ENCODE results near the gene DNAI1.
"Not testable (repeated sequence)": the region's sequence is repeated elsewhere in the genome, so short reads cannot be mapped to it uniquely, and the experiment has no call there.

DNAI1 gene

GRCh38 chr9:34446951-34447350 is 11.7 kb upstream of the DNAI1 start:
- H3K27ac ChIP-seq: no peak overlapping the region

GRCh38 chr9:34450644-34451043 is 8.0 kb upstream of the DNAI1 start:
- no peak overlapping the region for H3K27ac ChIP-seq
- DNase-seq (ENCODE audit: low read depth, low spot score): no peak

More at GRCh38 chr9:34446951-34447350, 11.7 kb upstream of the DNAI1 start:
- no peak for DNase-seq (ENCODE audit: low read depth, low spot score)

GRCh38 chr9:34451135-34451534 is 7.5 kb upstream of the DNAI1 start:
- H3K27ac ChIP-seq: no peak overlapping the region
- DNase-seq (ENCODE audit: low read depth, low spot score): no peak

- DNase-seq (ENCODE audit: low read depth, low spot score): no peak
- no peak overlapping the region for H3K27ac ChIP-seq
Observed at GRCh38 chr9:34451545-34451944, 7.1 kb upstream of the DNAI1 start.

GRCh38 chr9:34452568-34452967 is 6.0 kb upstream of the DNAI1 start:
- no peak for DNase-seq (ENCODE audit: low read depth, low spot score)
- H3K27ac ChIP-seq: no peak overlapping the region

- no peak overlapping the region for H3K27ac ChIP-seq
- no peak for DNase-seq (ENCODE audit: low read depth, low spot score)
Observed at GRCh38 chr9:34454571-34455065, 4.0 kb upstream of the DNAI1 start.

- no peak for DNase-seq (ENCODE audit: low read depth, low spot score)
- H3K27ac ChIP-seq: no peak overlapping the region
Observed at GRCh38 chr9:34456151-34456550, 2.5 kb upstream of the DNAI1 start.

- no peak overlapping the region for H3K27ac ChIP-seq
- no peak for DNase-seq (ENCODE audit: low read depth, low spot score)
Observed at GRCh38 chr9:34456746-34457145, 1.9 kb upstream of the DNAI1 start.

GRCh38 chr9:34457266-34458012 is 1.2 kb upstream of the DNAI1 start:
- H3K27ac ChIP-seq: peak overlapping the region; percentile 54
- no peak for DNase-seq (ENCODE audit: low read depth, low spot score)

- no peak overlapping the region for H3K27ac ChIP-seq
- no peak for DNase-seq (ENCODE audit: low read depth, low spot score)
Observed at GRCh38 chr9:34458959-34459340, 345 bp downstream of the DNAI1 start.

GRCh38 chr9:34459356-34459755 is 751 bp downstream of the DNAI1 start:
- no peak overlapping the region for H3K27ac ChIP-seq
- DNase-seq (ENCODE audit: low read depth, low spot score): no peak

- no peak for DNase-seq (ENCODE audit: low read depth, low spot score)
- H3K27ac ChIP-seq: no peak overlapping the region
Observed at GRCh38 chr9:34459941-34460340, 1.3 kb downstream of the DNAI1 start.

- peak; percentile 49 for DNase-seq (ENCODE audit: low read depth, low spot score)
- H3K27ac ChIP-seq: peak overlapping the region; percentile 3
Observed at GRCh38 chr9:34463098-34463900, 4.7 kb downstream of the DNAI1 start.

GRCh38 chr9:34463901-34464232 is 5.3 kb downstream of the DNAI1 start:
- H3K27ac ChIP-seq: no peak overlapping the region
- DNase-seq (ENCODE audit: low read depth, low spot score): no peak

- no peak for DNase-seq (ENCODE audit: low read depth, low spot score)
- H3K27ac ChIP-seq: no peak overlapping the region
Observed at GRCh38 chr9:34464571-34464970, 6.0 kb downstream of the DNAI1 start.

- no peak for DNase-seq (ENCODE audit: low read depth, low spot score)
- H3K27ac ChIP-seq: no peak overlapping the region
Observed at GRCh38 chr9:34465468-34465867, 6.9 kb downstream of the DNAI1 start.

GRCh38 chr9:34475097-34475496 is 16.5 kb downstream of the DNAI1 start:
- no peak overlapping the region for H3K27ac ChIP-seq
- no peak for DNase-seq (ENCODE audit: low read depth, low spot score)

GRCh38 chr9:34477541-34477940 is 18.9 kb downstream of the DNAI1 start:
- no peak overlapping the region for H3K27ac ChIP-seq
- no peak for DNase-seq (ENCODE audit: low read depth, low spot score)

- H3K27ac ChIP-seq: no peak overlapping the region
- no peak for DNase-seq (ENCODE audit: low read depth, low spot score)
Observed at GRCh38 chr9:34479431-34479866, 20.8 kb downstream of the DNAI1 start.

GRCh38 chr9:34481620-34482019 is 23.0 kb downstream of the DNAI1 start:
- not testable (repeated sequence) for DNase-seq (ENCODE audit: low read depth, low spot score); H3K27ac ChIP-seq

- not testable (repeated sequence) for H3K27ac ChIP-seq; DNase-seq (ENCODE audit: low read depth, low spot score)
Observed at GRCh38 chr9:34482746-34483145, 24.1 kb downstream of the DNAI1 start.
